ENCODE results near the gene LARGE2. TPM values are rescaled to one million over a fixed set of nuclear protein-coding genes. Genes with fewer than 3 reads are reported as not detected.

The LARGE2 gene
- total and polyA plus RNA-seq, 2 of the 13 experiments (the other 11 are each of a cell fraction or from before 2014, with no cell fraction given), result 8.5 to 21.6 TPM

GRCh38 chr11:45926001-45926401, 3.5 kb downstream of the LARGE2 start:
- peaks cover 25% of the 10 kb centered on the region for H3K4me1 ChIP-seq (ENCODE audit: insufficient read depth, low read length)
- DNase-seq (ENCODE audit: low spot score) (no peak), FAIRE-seq (no peak), ATAC-seq (no peak)
- BruUV-seq (replicated peaks), result no TSS peak
- H3K9me3 ChIP-seq (ENCODE audit: low read length), result no peaks in the 10 kb centered on the region
- H3K36me3 ChIP-seq (replicated peaks in 1 of 2; ENCODE audit: control insufficient read depth in 1 of 2, insufficient read depth in 2 of 2, low read length in 2 of 2), result no peaks in the 10 kb centered on the region; a peak in 1 of 5 replicates
- no peaks in the 10 kb centered on the region for H3K79me2 ChIP-seq (ENCODE audit: insufficient read depth, low read length)
- POLR2A ChIA-PET, result no interaction called here
- H3K27ac ChIP-seq (ENCODE audit: extremely low read length, insufficient read depth, low read length), result no peak overlapping the region
- in situ Hi-C loops (cut with HindIII; ENCODE audit: extremely low pct_ligation_motif_present, low pct_unique_long_range_greater_than_20kb) (no loop called here), intact Hi-C loops (cut with micrococcal nuclease; ENCODE audit: unreplicated experiment) (no loop called here)
- 98% methylated on average over 5 of the region's 12 CpGs for WGBS (ENCODE audit: low lambda C conversion rate)
- CTCF ChIA-PET (ENCODE audit: low intra/inter-chr PET ratio, low total read pairs), result no interaction called here
- no peak overlapping the region for H3K4me3 ChIP-seq (replicated peaks in 1 of 3; ENCODE audit: insufficient read depth in 1 of 3, low read depth in 2 of 3, low read length in 3 of 3)
- H4K20me1 ChIP-seq (ENCODE audit: insufficient read depth, low read length), result no peaks in the 10 kb centered on the region
- TF ChIP-seq SCMH1 (CRISPR knock-in tag; IDR thresholded peaks at IDR 0.05; ENCODE audit: borderline replicate concordance) (no peak), AHR (CRISPR knock-in tag; IDR thresholded peaks at IDR 0.05) (no peak), ZBTB7B (CRISPR knock-in tag; IDR thresholded peaks at IDR 0.05) (no peak), ZBTB38 (CRISPR knock-in tag; IDR thresholded peaks at IDR 0.05) (no peak), AGO2 (optimal IDR thresholded peaks at IDR 0.05; ENCODE audit: low read depth, low read length) (peak; percentile 54)
- H3K4me2 ChIP-seq (ENCODE audit: low read depth, low read length), result no peak overlapping the region
- 0 out of 5 replicates have a peak, but pooled peaks cover 0 to under 1% of the 10 kb centered on the region in 2 experiments for H3K27me3 ChIP-seq (ENCODE audit: control insufficient read depth in 1 of 2, insufficient read depth in 2 of 2, low read length in 2 of 2)
- H2AFZ ChIP-seq (ENCODE audit: low read length), result no peak overlapping the region
- H3K9ac ChIP-seq (ENCODE audit: insufficient read depth, low read depth, low read length), result no peak overlapping the region

GRCh38 chr11:45926536-45927331, 4.3 kb downstream of the LARGE2 start:
- Histone ChIP-seq H3K27ac (ENCODE audit: extremely low read length, insufficient read depth, low read length) (no peak overlapping the region), H3K36me3 (replicated peaks in 1 of 2; ENCODE audit: control insufficient read depth in 1 of 2, insufficient read depth in 2 of 2, low read length in 2 of 2) (no peaks in the 10 kb centered on the region; a peak in 1 of 5 replicates), H3K79me2 (ENCODE audit: insufficient read depth, low read length) (no peaks in the 10 kb centered on the region), H3K9ac (ENCODE audit: insufficient read depth, low read depth, low read length) (no peak overlapping the region), H3K9me3 (ENCODE audit: low read length) (no peaks in the 10 kb centered on the region), H3K27me3 (ENCODE audit: control insufficient read depth in 1 of 2, insufficient read depth in 2 of 2, low read length in 2 of 2) (no peaks in the 10 kb centered on the region), H3K4me1 (ENCODE audit: insufficient read depth, low read length) (peaks cover 18% of the 10 kb centered on the region), H4K20me1 (ENCODE audit: insufficient read depth, low read length) (no peaks in the 10 kb centered on the region), H3K4me2 (ENCODE audit: low read depth, low read length) (no peak overlapping the region), H3K4me3 (replicated peaks in 1 of 3; ENCODE audit: insufficient read depth in 1 of 3, low read depth in 2 of 3, low read length in 3 of 3) (no peak overlapping the region), H2AFZ (ENCODE audit: low read length) (no peak overlapping the region)
- intact Hi-C loops (cut with micrococcal nuclease; ENCODE audit: unreplicated experiment), result no loop called here
- ChIA-PET CTCF (ENCODE audit: low intra/inter-chr PET ratio, low total read pairs) (no interaction called here), POLR2A (interaction anchor here (1.6 kb wide), 1 partner anchor 9 kb away, joined by 7 read pairs; the partner anchor contains the start of gene PEX16)
- ATAC-seq, result no peak
- in situ Hi-C loops (cut with HindIII; ENCODE audit: extremely low pct_ligation_motif_present, low pct_unique_long_range_greater_than_20kb), result no loop called here
- 91% methylated on average over 8 of the region's 12 CpGs for WGBS (ENCODE audit: low lambda C conversion rate)
- FAIRE-seq, result no peak
- no peak for DNase-seq (ENCODE audit: low spot score)
- no TSS peak for BruUV-seq (replicated peaks)
- TF ChIP-seq, protein P1, sequence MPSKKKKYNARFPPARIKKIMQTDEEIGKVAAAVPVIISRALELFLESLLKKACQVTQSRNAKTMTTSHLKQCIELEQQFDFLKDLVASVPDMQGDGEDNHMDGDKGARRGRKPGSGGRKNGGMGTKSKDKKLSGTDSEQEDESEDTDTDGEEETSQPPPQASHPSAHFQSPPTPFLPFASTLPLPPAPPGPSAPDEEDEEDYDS (CRISPR knock-in tag; IDR thresholded peaks at IDR 0.05), result no peak
- no peak for TF ChIP-seq E2F5 (CRISPR knock-in tag; conservative IDR thresholded peaks at IDR 0.05)
- TF ChIP-seq ATF5 (CRISPR knock-in tag; IDR thresholded peaks at IDR 0.05; ENCODE audit: low read depth), result no peak
- TF ChIP-seq ZNF687 (CRISPR knock-in tag; IDR thresholded peaks at IDR 0.05), result no peak
- no peak for TF ChIP-seq HCFC1 (IDR thresholded peaks at IDR 0.05; ENCODE audit: low read depth, low read length)
- TF ChIP-seq EP300 (IDR thresholded peaks at IDR 0.05; ENCODE audit: low read depth in 2 of 2, low read length in 2 of 2), result no peak
- TF ChIP-seq EP300 (CRISPR knock-in tag; IDR thresholded peaks at IDR 0.05; ENCODE audit: borderline replicate concordance), result no peak

Measured in HepG2 (cell line).